ENCODE data around the gene ZFYVE1. TPM values are rescaled to one million over a fixed set of nuclear protein-coding genes. Genes with fewer than 3 reads are reported as not detected.

ZFYVE1 gene
- total RNA-seq, 1 donor from 2014 or later: 14.3 TPM

- Mint-ChIP-seq H3K27ac (no peak overlapping the region), H3K9me3 (no peaks in the 10 kb centered on the region), H3K4me1 (no peaks in the 10 kb centered on the region), H3K4me3 (no peak overlapping the region), H3K27me3 (ENCODE audit: insufficient read depth, low read depth) (no peaks in the 10 kb centered on the region), H3K36me3 (peaks cover 22% of the 10 kb centered on the region)
- Histone ChIP-seq H3K4me2 (no peak overlapping the region), H3K27me3 (no peaks in the 10 kb centered on the region), H3K27ac (no peak overlapping the region), H3K4me1 (no peaks in the 10 kb centered on the region), H4K20me1 (ENCODE audit: low read depth) (peaks cover 11% of the 10 kb centered on the region), H3F3A (ENCODE audit: low read depth) (no peaks in the 10 kb centered on the region), H3K9me3 (ENCODE audit: low read depth) (no peaks in the 10 kb centered on the region), H3K79me2 (ENCODE audit: low read depth) (peaks cover 4% of the 10 kb centered on the region), H3K9ac (no peak overlapping the region), H3K4me3 (no peak overlapping the region), H3K36me3 (no peaks in the 10 kb centered on the region), H2AFZ (replicated peaks) (no peak overlapping the region)
- no peak for DNase-seq (ENCODE audit: low spot score)
- TF ChIP-seq EZH2 (IDR thresholded peaks at IDR 0.05) (no peak), EZH2phosphoT487 (IDR thresholded peaks at IDR 0.05) (no peak), CTCF (IDR thresholded peaks at IDR 0.05) (no peak)
Observed at GRCh38 chr14:72996916-72997315, 30.0 kb downstream of the ZFYVE1 start.

DNA sequence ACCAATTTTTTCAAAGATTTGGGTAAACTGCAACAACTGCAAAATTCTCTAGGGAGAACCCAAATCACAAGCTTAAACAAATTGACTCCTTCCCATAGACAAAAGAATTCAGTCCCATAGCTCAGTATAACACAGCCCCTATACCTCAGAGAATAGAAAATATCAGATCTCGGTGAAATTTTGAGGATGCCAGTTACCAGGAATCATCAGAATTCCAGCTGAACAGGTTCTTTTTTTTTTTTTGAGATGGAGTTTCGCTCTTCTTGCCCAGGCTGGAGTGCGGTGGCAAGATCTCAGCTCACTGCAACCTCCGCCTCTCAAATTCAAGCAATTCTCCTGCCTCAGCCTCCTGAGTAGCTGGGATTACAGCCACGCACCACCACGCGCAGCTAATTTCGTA lies 36.7 kb downstream of the ZFYVE1 start:
- no peak overlapping the region for H3K27ac Mint-ChIP-seq
- H3K36me3 Mint-ChIP-seq: peaks cover 13% of the 10 kb centered on the region

GRCh38 chr14:72986857-72987256 lies 40.0 kb downstream of the ZFYVE1 start:
- Histone ChIP-seq H3K9me3 (ENCODE audit: low read depth) (no peaks in the 10 kb centered on the region), H4K20me1 (ENCODE audit: low read depth) (no peaks in the 10 kb centered on the region), H3K36me3 (no peaks in the 10 kb centered on the region), H3F3A (ENCODE audit: low read depth) (no peaks in the 10 kb centered on the region), H3K79me2 (ENCODE audit: low read depth) (no peaks in the 10 kb centered on the region), H3K9ac (no peak overlapping the region), H3K27ac (no peak overlapping the region), H3K4me3 (no peak overlapping the region), H3K4me2 (no peak overlapping the region), H2AFZ (replicated peaks) (no peak overlapping the region), H3K4me1 (no peaks in the 10 kb centered on the region), H3K27me3 (no peaks in the 10 kb centered on the region)
- Mint-ChIP-seq H3K27ac (peak overlapping the region; percentile 46), H3K27me3 (ENCODE audit: insufficient read depth, low read depth) (no peaks in the 10 kb centered on the region), H3K4me1 (peaks cover 14% of the 10 kb centered on the region), H3K9me3 (no peaks in the 10 kb centered on the region), H3K36me3 (peaks cover 15% of the 10 kb centered on the region), H3K4me3 (no peak overlapping the region)
- DNase-seq (ENCODE audit: low spot score): no peak
- no peak for TF ChIP-seq EZH2 (IDR thresholded peaks at IDR 0.05)
- no peak for TF ChIP-seq EZH2phosphoT487 (IDR thresholded peaks at IDR 0.05)
- no peak for TF ChIP-seq CTCF (IDR thresholded peaks at IDR 0.05)

More for the DNA sequence above, 36.7 kb downstream of the ZFYVE1 start:
- Histone ChIP-seq H3K4me1 (no peaks in the 10 kb centered on the region), H3K4me2 (no peak overlapping the region), H3F3A (ENCODE audit: low read depth) (no peaks in the 10 kb centered on the region), H3K27me3 (no peaks in the 10 kb centered on the region), H3K36me3 (no peaks in the 10 kb centered on the region), H3K79me2 (ENCODE audit: low read depth) (no peaks in the 10 kb centered on the region), H4K20me1 (ENCODE audit: low read depth) (no peaks in the 10 kb centered on the region), H3K27ac (no peak overlapping the region), H2AFZ (replicated peaks) (no peak overlapping the region), H3K4me3 (no peak overlapping the region), H3K9me3 (ENCODE audit: low read depth) (no peaks in the 10 kb centered on the region), H3K9ac (no peak overlapping the region)
- TF ChIP-seq EZH2phosphoT487 (IDR thresholded peaks at IDR 0.05): no peak
- TF ChIP-seq CTCF (IDR thresholded peaks at IDR 0.05): no peak
- no peak for TF ChIP-seq EZH2 (IDR thresholded peaks at IDR 0.05)
- H3K9me3 Mint-ChIP-seq: no peaks in the 10 kb centered on the region
- H3K27me3 Mint-ChIP-seq (ENCODE audit: insufficient read depth, low read depth): no peaks in the 10 kb centered on the region
- DNase-seq (ENCODE audit: low spot score): no peak
- peaks cover 14% of the 10 kb centered on the region for H3K4me1 Mint-ChIP-seq
- no peak overlapping the region for H3K4me3 Mint-ChIP-seq
